ENCODE measurements around the gene AFF3.
"Not testable (repeated sequence)": the region's sequence is repeated elsewhere in the genome, so short reads cannot be mapped to it uniquely, and the experiment has no call there.

Gene AFF3

GRCh38 chr2:99949530-99949929 is 192.9 kb downstream of the AFF3 start:
- DNase-seq (ENCODE audit: low spot score) (no peak), ATAC-seq (ENCODE audit: low read depth) (no peak)
- Histone ChIP-seq H3K4me1 (ENCODE audit: insufficient read depth, poor library complexity, severe bottlenecking) (no peaks in the 10 kb centered on the region), H3K27ac (ENCODE audit: poor library complexity, severe bottlenecking) (no peak overlapping the region), H3K36me3 (ENCODE audit: low read depth) (no peaks in the 10 kb centered on the region), H3K9me3 (ENCODE audit: severe bottlenecking) (no peaks in the 10 kb centered on the region), H3K4me3 (ENCODE audit: severe bottlenecking) (no peak overlapping the region), H3K27me3 (ENCODE audit: insufficient read depth, poor library complexity, severe bottlenecking) (no peaks in the 10 kb centered on the region)
- TF ChIP-seq, protein P1, sequence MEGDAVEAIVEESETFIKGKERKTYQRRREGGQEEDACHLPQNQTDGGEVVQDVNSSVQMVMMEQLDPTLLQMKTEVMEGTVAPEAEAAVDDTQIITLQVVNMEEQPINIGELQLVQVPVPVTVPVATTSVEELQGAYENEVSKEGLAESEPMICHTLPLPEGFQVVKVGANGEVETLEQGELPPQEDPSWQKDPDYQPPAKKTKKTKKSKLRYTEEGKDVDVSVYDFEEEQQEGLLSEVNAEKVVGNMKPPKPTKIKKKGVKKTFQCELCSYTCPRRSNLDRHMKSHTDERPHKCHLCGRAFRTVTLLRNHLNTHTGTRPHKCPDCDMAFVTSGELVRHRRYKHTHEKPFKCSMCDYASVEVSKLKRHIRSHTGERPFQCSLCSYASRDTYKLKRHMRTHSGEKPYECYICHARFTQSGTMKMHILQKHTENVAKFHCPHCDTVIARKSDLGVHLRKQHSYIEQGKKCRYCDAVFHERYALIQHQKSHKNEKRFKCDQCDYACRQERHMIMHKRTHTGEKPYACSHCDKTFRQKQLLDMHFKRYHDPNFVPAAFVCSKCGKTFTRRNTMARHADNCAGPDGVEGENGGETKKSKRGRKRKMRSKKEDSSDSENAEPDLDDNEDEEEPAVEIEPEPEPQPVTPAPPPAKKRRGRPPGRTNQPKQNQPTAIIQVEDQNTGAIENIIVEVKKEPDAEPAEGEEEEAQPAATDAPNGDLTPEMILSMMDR (IDR thresholded peaks at IDR 0.05; ENCODE audit: poor library complexity, severe bottlenecking), result no peak

- Histone ChIP-seq H3K27me3 (ENCODE audit: insufficient read depth, poor library complexity, severe bottlenecking) (no peaks in the 10 kb centered on the region), H3K9me3 (ENCODE audit: severe bottlenecking) (no peaks in the 10 kb centered on the region), H3K4me1 (ENCODE audit: insufficient read depth, poor library complexity, severe bottlenecking) (no peaks in the 10 kb centered on the region), H3K27ac (ENCODE audit: poor library complexity, severe bottlenecking) (no peak overlapping the region), H3K36me3 (ENCODE audit: low read depth) (no peaks in the 10 kb centered on the region), H3K4me3 (ENCODE audit: severe bottlenecking) (no peak overlapping the region)
- TF ChIP-seq, protein P1 (IDR thresholded peaks at IDR 0.05; ENCODE audit: poor library complexity, severe bottlenecking), result no peak
- DNase-seq (ENCODE audit: low spot score), result no peak
- ATAC-seq (ENCODE audit: low read depth), result no peak
Observed at GRCh38 chr2:99948010-99948409, 194.4 kb downstream of the AFF3 start.

DNA sequence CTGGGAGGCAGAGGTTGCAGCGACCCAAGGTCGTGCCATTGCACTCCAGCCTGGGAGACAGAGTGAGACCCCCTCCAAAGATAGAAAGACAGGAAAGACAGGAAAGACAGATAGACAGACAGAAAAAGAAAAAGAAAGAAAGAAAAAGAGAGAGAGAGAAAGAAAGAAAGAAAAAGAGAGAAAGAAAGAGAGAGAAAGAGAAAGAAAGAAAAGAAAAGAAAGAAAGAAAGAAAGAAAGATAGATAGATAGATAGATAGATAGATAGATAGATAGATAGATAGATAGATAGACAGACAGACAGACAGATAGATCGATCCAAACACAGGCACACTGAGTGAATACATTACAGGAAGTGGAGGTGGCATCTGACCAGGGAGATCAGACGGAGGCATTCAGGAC is 195.0 kb downstream of the AFF3 start:
- not testable (repeated sequence) for H3K27me3 ChIP-seq (ENCODE audit: insufficient read depth, poor library complexity, severe bottlenecking); DNase-seq (ENCODE audit: low spot score); H3K9me3 ChIP-seq (ENCODE audit: severe bottlenecking); H3K4me1 ChIP-seq (ENCODE audit: insufficient read depth, poor library complexity, severe bottlenecking); H3K4me3 ChIP-seq (ENCODE audit: severe bottlenecking); ATAC-seq (ENCODE audit: low read depth); H3K36me3 ChIP-seq (ENCODE audit: low read depth); H3K27ac ChIP-seq (ENCODE audit: poor library complexity, severe bottlenecking)

- Histone ChIP-seq H3K4me3 (ENCODE audit: severe bottlenecking) (no peak overlapping the region), H3K27ac (ENCODE audit: poor library complexity, severe bottlenecking) (no peak overlapping the region), H3K27me3 (ENCODE audit: insufficient read depth, poor library complexity, severe bottlenecking) (no peaks in the 10 kb centered on the region), H3K36me3 (ENCODE audit: low read depth) (no peaks in the 10 kb centered on the region), H3K4me1 (ENCODE audit: insufficient read depth, poor library complexity, severe bottlenecking) (no peaks in the 10 kb centered on the region), H3K9me3 (ENCODE audit: severe bottlenecking) (no peaks in the 10 kb centered on the region)
- ATAC-seq (ENCODE audit: low read depth), result no peak
- TF ChIP-seq, protein P1 (IDR thresholded peaks at IDR 0.05; ENCODE audit: poor library complexity, severe bottlenecking), result no peak
- no peak for DNase-seq (ENCODE audit: low spot score)
Observed at GRCh38 chr2:99944019-99944418, 198.4 kb downstream of the AFF3 start.

DNA sequence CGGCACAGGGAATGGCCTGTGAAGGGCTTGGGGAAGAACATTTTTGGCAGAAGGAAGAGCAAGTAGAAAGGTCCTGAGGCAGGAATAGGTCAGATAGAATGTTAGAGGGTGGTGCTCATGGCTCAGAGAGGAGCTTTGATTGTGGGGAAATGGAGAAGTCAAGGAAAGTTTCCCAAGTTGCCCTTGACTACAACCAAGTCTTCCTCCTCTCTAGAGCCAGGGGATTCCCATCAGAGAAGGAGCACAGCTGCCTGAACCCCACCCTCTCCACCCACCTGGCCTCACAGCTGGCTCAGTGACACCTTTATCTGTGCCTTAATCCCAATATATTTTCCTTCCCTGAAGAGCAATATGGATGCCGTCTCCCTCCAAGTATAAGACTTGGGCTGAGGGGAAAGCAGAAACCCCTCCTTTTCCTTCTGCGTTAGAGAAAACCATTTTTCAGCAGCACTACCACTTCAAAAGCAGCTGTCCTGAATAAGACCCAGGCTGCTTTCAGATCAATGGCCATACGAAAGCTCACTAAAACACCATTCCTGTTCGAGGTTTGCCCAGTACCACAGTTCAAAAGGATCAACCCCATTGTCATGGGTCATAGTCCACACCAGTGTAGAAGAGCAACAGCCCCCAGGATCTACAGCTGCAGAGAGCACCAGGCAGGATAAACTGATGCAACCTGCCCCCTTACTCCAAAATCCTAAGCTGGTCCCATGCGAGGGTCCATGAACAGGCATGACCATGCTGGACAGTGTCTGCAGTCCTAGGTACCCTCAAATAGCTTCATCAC is 199.6 kb downstream of the AFF3 start:
- Histone ChIP-seq H3K36me3 (ENCODE audit: low read depth) (no peaks in the 10 kb centered on the region), H3K4me1 (ENCODE audit: insufficient read depth, poor library complexity, severe bottlenecking) (no peaks in the 10 kb centered on the region), H3K27me3 (ENCODE audit: insufficient read depth, poor library complexity, severe bottlenecking) (no peaks in the 10 kb centered on the region), H3K4me3 (ENCODE audit: severe bottlenecking) (no peak overlapping the region), H3K9me3 (ENCODE audit: severe bottlenecking) (no peaks in the 10 kb centered on the region), H3K27ac (ENCODE audit: poor library complexity, severe bottlenecking) (no peak overlapping the region)
- ATAC-seq (ENCODE audit: low read depth) (no peak), DNase-seq (ENCODE audit: low spot score) (no peak)
- TF ChIP-seq, protein P1 (IDR thresholded peaks at IDR 0.05; ENCODE audit: poor library complexity, severe bottlenecking), result no peak

Data from RWPE2 (cell line).